Memory B cell (primary cell): ENCODE results near the gene ITIH1.

ENCODE experiments used
- ATAC-seq: fragments of 150-1000 bp; cut with Tn5 transposase; 2 replicates; pipeline ENCODE4 v1.10.0; 2021; ENCODE audit warnings: low read depth, mild to moderate bottlenecking, moderate library complexity
- DNase-seq, 2 donors: peaks; one replicate each; pipeline ENCODE4 v3.0.0; 2022; ENCODE audit warnings: low spot score in 2 of 2
- H3K27ac Mint-ChIP-seq: one replicate; pipeline ENCODE4 v1.8.0; 2022; ENCODE audit warnings: mild to moderate bottlenecking, moderate library complexity, mixed read lengths
- H3K27me3 Mint-ChIP-seq: one replicate; pipeline ENCODE4 v1.8.0; 2022; ENCODE audit warnings: mixed read lengths
- H3K36me3 Mint-ChIP-seq: one replicate; pipeline ENCODE4 v1.8.0; 2022; ENCODE audit warnings: mild to moderate bottlenecking, mixed read lengths
- H3K4me1 Mint-ChIP-seq: one replicate; pipeline ENCODE4 v1.8.0; 2022; ENCODE audit warnings: mixed read lengths
- H3K4me3 Mint-ChIP-seq: one replicate; pipeline ENCODE4 v1.8.0; 2022; ENCODE audit warnings: mild to moderate bottlenecking, moderate library complexity, mixed read lengths
- H3K9me3 Mint-ChIP-seq: one replicate; pipeline ENCODE4 v1.8.0; 2022; ENCODE audit warnings: mixed read lengths

Gene ITIH1

DNA sequence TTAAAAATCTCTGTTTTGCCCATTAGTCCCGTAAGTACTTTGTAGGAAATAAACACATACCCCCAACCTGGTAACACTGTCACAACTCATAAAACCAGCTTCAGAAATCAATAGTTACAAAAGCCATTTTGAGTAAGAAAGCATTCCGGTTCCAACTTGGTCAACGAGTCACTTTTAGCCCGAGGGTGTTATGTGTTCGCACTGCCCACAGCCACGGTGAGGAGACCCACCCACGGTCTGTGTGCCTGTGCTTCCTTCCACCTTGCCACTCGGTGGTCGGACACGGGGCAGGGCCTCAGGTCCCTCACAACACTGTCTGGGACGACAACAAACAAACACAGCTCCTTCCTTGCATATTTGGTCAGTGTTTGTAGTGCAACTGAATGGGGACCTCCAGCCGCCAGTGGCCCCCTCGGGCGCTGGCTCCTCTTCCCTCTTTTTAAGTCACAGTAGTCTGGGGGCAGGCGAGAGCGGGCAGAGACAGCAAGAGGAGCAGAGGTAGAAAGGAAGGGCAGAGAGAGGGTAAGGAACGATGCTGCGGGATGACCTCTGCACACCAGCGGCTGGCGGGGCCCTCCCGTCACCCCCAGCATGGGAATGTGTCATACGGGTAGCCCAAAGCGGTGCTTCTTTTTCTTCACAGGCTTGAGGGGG is 62.6 kb downstream of the ITIH1 start:
- Mint-ChIP-seq H3K4me3 (no peak overlapping the region), H3K27ac (no peak overlapping the region), H3K9me3 (no peaks in the 10 kb centered on the region), H3K36me3 (peaks cover 15% of the 10 kb centered on the region), H3K27me3 (no peaks in the 10 kb centered on the region), H3K4me1 (peaks cover 5% of the 10 kb centered on the region)
- DNase-seq: no peak
- no peak for ATAC-seq

DNA sequence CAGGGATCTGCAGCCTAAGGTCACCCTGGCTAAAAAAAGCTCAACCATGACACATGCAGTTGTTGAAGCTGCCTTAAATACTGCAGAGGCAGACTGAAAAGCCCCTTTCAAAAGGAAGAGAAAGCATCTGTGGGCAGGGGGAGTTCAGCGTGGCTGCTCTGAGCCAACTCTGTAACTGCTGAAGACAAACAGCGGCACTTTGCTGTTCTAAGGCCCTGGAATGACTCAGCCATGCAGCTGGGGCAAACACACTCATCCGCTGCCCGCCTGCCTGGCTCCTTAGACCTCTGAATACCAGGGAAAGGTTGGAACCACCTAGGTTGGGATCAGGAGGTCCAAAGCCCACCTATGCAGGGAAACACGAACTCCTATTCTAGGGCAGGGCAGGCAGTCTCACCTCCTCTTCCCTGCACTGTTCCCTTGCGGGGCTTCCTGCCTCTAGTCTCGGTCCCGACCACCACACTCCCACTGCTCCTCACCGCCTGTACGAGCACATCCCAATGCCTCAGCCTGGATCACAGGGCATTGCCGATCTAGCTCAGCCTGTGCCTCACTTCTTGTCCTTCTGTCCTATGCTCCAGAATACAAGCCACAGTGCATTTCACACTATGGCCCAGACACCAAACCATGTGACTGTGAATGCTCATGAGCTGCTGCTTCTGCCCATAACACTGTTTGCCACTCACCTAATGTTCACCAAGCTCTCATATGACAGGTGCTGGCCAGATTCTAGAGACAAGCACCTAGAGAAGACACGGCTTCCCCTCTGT is 64.0 kb downstream of the ITIH1 start:
- peak overlapping the region; percentile 3 for H3K27ac Mint-ChIP-seq

More for the DNA sequence above, 64.0 kb downstream of the ITIH1 start:
- ATAC-seq: no peak
- Mint-ChIP-seq H3K9me3 (no peaks in the 10 kb centered on the region), H3K4me1 (peaks cover 5% of the 10 kb centered on the region), H3K4me3 (no peak overlapping the region), H3K27me3 (no peaks in the 10 kb centered on the region), H3K36me3 (peaks cover 13% of the 10 kb centered on the region)
- DNase-seq: no peak
